ENCODE measurements around the gene TMEM108.

- no peak for TF ChIP-seq CTCF (IDR thresholded peaks at IDR 0.05; ENCODE audit: low read depth, low read length)
- TF ChIP-seq POLR2A (IDR thresholded peaks at IDR 0.05; ENCODE audit: extremely low read depth, insufficient read length): no peak
- no peak for TF ChIP-seq MAX (IDR thresholded peaks at IDR 0.05; ENCODE audit: low read depth, low read length)
These were observed 218.7 kb downstream of the TMEM108 start for GRCh38 chr3:133256787-133257483.

Measured in NB4 (cell line).